Activated CD8-positive, alpha-beta memory T cell treated with anti-CD3 and anti-CD28 coated beads for 1 hour (primary cell): ENCODE measurements around the gene PNKD.
"Not testable (repeated sequence)": the region's sequence is repeated elsewhere in the genome, so short reads cannot be mapped to it uniquely, and the experiment has no call there.

ENCODE experiments used
- DNase-seq, 2 donors: peaks; one replicate each; pipeline ENCODE4 v3.0.0-alpha.2; 2020; ENCODE audit warnings: low read depth in 1 of 2; ENCODE audit errors: extremely low read depth in 1 of 2

PNKD gene

GRCh38 chr2:218291318-218292047 lies 21.2 kb downstream of the PNKD start:
- DNase-seq: no peak

GRCh38 chr2:218292048-218293014 lies 22.0 kb downstream of the PNKD start, which contains the start of gene TMBIM1:
Gene TMBIM1, minus strand, starts transcription at chr2:218292503. Its CDS starts 10,362 bp downstream, at chr2:218282141.
- DNase-seq: peak in 1 of 2 donors; percentile 72

GRCh38 chr2:218293715-218294429 lies 23.6 kb downstream of the PNKD start:
- no peak for DNase-seq

- DNase-seq: no peak
Measured at GRCh38 chr2:218294430-218295022, 24.2 kb downstream of the PNKD start.

GRCh38 chr2:218295029-218295428 lies 24.7 kb downstream of the PNKD start:
- no peak for DNase-seq

GRCh38 chr2:218296200-218296599 lies 25.9 kb downstream of the PNKD start:
- DNase-seq: no peak

GRCh38 chr2:218296847-218297246 lies 26.5 kb downstream of the PNKD start:
- no peak for DNase-seq

GRCh38 chr2:218298314-218298875 lies 28.1 kb downstream of the PNKD start:
- no peak for DNase-seq

- no peak for DNase-seq
Measured at GRCh38 chr2:218300141-218300540, 29.8 kb downstream of the PNKD start.

GRCh38 chr2:218301176-218301819 lies 31.0 kb downstream of the PNKD start:
- peak; percentile 73 to 79 for DNase-seq

GRCh38 chr2:218305383-218305782 lies 35.1 kb downstream of the PNKD start:
- no peak for DNase-seq

GRCh38 chr2:218306184-218306920 lies 36.0 kb downstream of the PNKD start:
- no peak for DNase-seq

GRCh38 chr2:218307415-218308090 lies 37.2 kb downstream of the PNKD start:
- DNase-seq: no peak

GRCh38 chr2:218310853-218311540 lies 40.7 kb downstream of the PNKD start:
- DNase-seq: no peak

GRCh38 chr2:218311541-218312266 lies 41.4 kb downstream of the PNKD start:
- DNase-seq: not testable (repeated sequence)

- no peak for DNase-seq
Measured at GRCh38 chr2:218312267-218312756, 42.0 kb downstream of the PNKD start.

- no peak for DNase-seq
Measured at GRCh38 chr2:218313356-218313755, 43.0 kb downstream of the PNKD start.
